DMS79 treated with DMSO at 0.1 percent for 48 hours (cell line): ENCODE measurements around the gene TBCK.
"Not testable (repeated sequence)": the region's sequence is repeated elsewhere in the genome, so short reads cannot be mapped to it uniquely, and the experiment has no call there.

Experiments used
- DNase-seq: peaks from one replicate; lab custom pipeline; 2025; lab: John Stamatoyannopoulos, UW

TBCK gene

DNA sequence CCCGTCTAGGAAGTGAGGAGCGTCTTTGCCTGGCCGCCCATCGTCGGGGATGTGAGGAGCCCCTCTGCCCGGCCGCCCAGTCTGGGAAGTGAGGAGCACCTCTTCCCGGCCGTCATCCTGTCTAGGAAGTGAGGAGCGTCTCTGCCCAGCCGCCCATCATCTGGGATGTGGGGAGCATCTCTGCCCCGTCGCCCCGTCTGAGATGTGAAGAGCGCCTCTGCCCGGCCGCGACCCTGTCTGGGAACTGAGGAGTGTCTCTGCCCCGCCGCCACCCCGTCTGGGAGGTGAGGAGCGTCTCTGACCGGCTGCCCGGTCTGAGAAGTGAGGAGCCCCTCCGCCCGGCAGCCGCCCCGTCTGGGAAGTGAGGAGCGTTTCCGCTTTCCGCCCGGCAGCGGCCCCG is 5.2 kb upstream of the TBCK start:
- not testable (repeated sequence) for DNase-seq

DNA sequence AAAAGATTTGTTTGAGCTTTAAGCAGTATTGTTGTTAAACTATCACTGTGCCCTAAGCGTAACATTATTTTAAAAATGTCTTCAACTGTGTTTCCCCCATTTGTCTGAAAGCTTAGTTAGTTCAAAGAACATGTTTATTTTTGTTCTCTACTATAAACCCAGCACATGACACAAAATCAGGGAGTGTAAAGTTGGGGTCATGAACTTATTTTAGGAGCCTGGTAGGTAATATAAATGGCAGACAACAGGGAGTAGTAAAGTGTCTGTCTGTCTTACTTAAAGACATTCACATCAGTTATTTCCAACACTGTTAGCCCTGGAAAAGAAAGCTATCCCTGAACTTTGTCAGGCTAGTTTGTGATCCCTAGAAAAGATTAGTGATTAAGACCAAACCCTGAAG is 4.2 kb upstream of the TBCK start:
- no peak for DNase-seq

- DNase-seq = no peak
Observed at GRCh38 chr4:106318511-106318910, 2.5 kb upstream of the TBCK start.

DNA sequence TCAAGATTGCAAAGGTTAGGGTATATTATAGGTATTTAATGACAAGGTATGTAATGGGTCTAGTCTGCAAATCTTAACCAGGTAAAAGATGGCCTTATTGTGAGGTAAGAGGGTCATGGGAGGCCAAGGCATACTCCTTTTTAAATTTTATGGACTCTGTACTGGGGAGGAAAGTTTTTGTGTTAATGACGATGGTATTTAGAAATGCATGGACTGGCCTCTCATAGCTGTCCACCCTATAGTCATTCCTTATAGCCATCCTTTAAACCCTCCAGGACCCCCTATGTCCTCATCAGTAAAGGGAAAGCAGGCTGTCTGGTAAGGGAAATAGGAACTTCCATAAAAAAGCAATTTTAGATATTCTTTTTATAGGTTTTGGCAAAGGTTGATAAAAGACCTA is 1.8 kb upstream of the TBCK start:
- DNase-seq = no peak

- no peak for DNase-seq
Observed at GRCh38 chr4:106316773-106317409, 882 bp upstream of the TBCK start.

DNA sequence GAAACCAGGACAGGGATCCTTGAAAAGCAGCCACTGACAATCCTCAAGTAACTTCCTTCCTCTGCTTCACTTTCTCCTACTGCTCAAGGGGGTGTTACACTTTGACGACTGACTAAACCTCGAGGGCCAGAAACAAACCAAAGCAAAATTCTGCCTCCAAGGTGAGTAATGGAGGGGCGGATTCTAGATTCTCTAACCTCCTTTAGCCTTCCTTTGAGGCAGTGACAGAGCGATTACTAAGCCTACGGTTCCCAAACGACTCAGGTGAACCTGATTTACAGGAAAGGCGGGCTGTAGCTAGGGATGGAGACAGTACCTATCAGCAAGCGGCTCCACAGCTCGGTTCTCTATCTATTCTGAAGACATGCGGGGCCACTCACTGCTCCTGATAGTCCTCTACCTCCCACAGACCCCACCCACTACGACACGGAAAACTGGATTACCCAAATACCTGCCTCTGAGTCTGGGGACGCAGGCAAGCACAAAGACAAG is 487 bp downstream of the TBCK start:
- DNase-seq = peak; percentile 19

DNA sequence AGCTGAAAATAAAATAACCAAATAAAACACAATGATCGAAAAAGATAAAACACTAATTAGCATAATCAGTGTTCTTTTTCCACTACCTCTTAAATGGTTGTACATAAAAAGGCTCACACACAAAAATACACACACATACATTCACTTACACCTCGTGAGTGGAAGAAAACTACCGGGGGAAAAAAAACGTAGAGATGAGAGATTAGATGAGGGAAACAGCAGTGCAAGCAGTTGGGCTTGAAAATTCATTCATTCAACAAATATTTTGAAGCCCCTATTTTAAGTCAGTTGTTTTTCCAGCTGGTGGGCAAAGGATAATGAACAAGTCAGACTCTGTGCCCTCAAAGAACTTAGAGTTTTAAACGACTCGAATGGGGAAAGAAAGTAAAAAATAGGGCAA is 1.0 kb downstream of the TBCK start:
- no peak for DNase-seq

DNA sequence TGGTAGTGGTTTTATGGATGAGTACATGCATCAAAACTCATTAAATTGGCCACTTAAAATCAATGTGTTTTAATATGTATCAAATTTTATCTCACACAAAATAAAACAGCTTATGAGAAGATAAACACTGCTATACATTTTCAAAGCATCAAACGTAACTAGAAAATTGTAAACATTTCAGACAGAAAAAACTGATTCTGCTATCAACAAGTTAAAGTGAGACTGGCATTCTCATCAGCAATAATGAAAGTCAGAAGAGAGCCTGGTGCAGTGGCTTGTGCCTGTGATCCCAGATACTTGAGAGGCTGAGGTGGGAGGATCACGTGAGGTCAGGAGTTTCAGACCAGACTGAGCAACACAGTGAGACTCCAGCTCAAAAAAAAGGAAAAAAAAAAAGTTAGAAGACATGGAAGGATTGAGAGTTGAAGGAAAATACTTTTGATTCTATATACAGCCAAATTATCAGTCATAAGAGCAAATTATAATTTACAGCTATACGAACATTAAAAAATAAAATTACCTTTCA is 2.9 kb downstream of the TBCK start:
- DNase-seq = no peak

- DNase-seq = no peak
Observed at GRCh38 chr4:106312377-106312776, 3.6 kb downstream of the TBCK start.

- no peak for DNase-seq
Observed at GRCh38 chr4:106306561-106306960, 9.4 kb downstream of the TBCK start.

- DNase-seq = no peak
Observed at GRCh38 chr4:106305435-106306055, 10.5 kb downstream of the TBCK start.

DNA sequence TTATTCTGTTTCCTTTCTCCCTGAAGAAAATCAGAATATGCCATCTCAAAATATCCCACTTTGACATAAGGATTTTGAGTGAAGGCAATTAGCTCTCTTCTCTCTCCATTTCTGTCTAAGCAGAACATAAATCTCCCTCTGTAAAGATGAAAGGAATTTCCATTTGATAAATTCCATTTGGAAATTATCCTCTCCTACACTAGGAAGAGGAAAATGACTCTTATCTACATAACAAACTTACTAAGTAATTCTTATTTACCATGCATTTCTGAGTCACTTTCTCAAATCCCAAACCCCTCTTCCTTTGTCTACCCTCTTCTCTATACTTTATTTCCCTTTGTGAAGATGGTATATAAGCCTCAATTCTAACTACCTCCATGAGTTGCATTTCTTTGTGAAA is 11.4 kb downstream of the TBCK start:
- no peak for DNase-seq

- no peak for DNase-seq
Observed at GRCh38 chr4:106303548-106304281, 12.3 kb downstream of the TBCK start.

GRCh38 chr4:106302062-106302438 is 14.0 kb downstream of the TBCK start:
- no peak for DNase-seq

DNA sequence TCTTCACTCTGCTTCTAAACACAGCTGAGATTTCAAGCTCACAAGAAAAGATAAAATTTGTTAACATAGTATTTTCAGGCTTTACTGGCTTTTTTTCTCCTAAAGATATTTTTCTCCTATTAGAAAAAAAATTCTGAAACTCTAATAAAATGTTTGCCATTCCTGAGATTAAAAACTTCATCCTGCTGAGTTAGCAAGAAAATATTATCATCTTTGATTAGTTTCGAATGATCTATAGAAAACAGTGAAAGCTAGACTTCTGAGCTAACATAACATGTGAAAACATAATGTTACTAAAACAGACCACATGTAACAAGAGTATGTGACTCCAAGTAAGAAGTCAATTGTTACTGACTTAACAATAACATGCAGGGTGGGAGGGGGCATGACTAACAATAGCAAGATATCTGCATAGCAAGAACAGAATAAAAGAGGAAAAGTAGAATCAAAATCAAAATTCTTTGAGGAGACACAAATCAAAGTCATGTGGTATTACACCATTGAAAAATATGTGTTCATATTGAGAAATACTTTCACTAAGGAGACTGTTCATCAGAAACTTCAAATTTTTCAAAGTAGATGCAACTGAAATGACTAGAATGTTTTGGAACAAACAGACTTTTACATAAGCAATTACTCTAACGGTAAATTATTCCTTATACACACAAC is 14.5 kb downstream of the TBCK start:
- DNase-seq = no peak

GRCh38 chr4:106299977-106300376 is 16.0 kb downstream of the TBCK start:
- DNase-seq = no peak

DNA sequence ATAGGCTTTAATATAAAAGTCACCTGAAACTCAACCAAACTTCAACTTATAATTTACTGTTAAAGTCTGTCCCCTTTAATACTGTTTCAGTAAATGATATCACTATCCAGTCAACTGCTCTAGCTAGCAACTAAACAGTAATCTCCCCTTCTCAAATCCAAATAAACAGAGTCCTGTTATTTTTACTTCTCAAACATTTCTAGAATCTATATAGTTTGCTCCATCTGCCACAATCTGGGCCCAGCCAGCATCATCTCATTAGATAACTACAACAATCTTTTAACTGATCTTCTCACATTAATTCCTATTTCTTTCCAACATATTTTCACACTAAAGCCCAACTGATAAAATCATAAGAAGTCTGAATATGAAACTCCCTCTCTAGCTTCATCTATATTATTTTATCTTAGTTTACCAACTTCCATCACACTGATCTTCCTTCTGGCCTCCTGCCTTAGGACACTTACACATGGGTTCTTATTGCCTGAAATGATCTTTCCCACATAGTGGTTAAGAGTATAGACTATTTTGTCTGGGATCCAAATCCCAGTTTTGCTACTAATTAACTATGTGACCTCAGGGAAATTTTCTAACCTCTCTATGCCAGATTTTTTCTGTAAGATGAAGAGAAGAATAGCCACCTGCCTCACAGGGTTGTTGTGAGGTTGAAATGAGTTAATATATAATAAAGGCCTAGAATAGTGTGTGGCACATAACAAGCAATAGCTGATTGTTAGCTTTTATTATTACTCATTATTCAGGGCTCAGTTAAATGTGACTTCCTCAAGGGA is 18.6 kb downstream of the TBCK start:
- no peak for DNase-seq

- DNase-seq = no peak
Observed at GRCh38 chr4:106294062-106294461, 21.9 kb downstream of the TBCK start.

GRCh38 chr4:106291678-106292077 is 24.3 kb downstream of the TBCK start:
- DNase-seq = no peak

GRCh38 chr4:106289737-106290136 is 26.3 kb downstream of the TBCK start:
- no peak for DNase-seq

- no peak for DNase-seq
Observed at GRCh38 chr4:106287353-106287969, 28.5 kb downstream of the TBCK start.
